ENCODE measurements around the gene FXN.

FXN gene

DNA sequence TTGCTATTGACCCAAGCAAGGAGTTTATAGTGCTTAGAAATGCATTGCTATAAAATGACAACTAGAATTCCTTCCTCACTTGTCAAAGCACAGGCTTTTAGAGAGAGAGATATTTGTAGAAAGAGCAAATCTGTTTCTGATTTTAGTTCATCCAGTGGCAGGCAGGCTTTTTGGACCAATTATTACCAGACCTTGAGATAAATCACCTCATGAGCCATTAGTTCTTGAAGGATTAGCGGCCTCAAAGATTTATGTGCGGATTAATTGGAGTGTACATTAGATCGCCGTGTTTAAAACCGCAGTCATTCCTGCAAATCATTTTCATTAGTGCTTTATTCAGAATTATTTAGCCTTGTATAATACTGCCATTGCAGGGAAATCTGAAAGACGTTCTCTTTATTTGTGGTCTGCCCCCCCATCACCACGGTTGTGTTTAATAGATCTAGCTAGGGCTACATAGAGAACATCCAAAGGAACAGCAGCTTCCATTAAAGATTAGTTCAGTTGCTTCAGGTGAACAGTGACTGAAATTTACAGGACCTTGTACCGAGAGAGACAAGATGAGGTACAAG, 109.7 kb downstream of the FXN start:
- DNase-seq: no peak

DNA sequence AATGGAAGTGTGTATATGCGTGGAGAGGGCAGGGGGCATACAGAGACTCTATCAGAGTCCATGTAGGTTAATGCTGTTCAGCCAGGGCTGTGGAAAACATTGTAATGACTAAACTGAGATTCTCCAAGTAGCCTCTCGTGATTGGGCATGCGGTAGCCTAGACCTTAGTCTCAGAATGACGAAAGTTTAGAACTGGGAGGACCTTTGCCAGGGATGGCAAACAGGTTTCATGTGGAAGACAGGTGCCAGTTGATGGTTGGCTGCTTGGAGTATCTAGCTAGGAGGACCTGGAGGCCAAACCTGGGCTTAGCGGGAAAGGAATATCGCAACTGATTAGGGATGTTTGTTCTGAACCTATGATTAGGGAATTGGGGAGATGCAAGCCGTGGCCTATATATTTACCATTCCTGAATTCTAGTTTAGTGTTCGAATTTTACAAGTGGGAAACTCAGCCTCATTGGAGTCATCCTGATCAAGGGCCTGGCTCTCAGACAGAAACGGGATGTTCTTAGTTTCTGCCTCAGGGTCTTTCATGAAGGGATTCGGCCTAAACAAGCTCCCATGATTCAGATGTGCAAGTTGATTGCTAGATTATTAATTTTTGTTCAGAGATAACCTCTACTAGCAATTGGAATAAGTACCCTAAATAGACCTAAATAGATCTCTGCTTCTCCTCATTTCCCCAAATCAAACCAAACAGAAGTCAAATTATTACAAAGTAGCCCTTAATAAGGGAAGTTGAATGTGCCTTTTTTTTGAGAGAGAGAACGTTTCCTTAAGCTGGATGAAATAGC, 111.7 kb downstream of the FXN start:
- DNase-seq: no peak

DNA sequence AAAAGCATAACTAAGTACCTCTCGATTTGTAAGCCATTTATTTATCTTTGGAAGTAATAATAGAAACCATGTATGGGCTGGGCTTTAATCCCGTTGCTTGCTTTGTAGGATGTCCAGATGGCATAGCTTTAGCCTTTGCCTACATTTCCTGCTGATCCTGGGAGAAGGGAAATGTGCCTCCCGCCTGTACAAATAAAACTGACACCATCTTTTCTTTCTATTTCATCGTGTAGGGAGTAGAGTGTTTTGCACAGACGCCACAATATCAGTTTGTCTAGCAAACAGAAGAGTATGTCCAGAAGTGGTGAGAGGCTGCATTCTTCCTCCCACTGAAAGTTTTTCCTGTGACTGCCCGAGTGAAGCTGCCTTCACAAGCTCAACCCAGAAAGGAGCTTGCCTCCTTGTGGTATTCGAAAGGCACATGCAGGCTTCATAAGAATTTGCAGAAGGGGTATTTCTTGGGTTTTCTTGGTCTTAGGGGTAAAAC, 113.8 kb downstream of the FXN start:
- DNase-seq: no peak

Data from activated naive CD4-positive, alpha-beta T cell treated with anti-CD3 and anti-CD28 coated beads, Interleukin-2, amount 50 U/mL, for 16 hours (primary cell).